Neutrophil (primary cell): Measurements from ENCODE around the gene BNIPL.
A peak's percentile ranks its signal among the peaks of the same experiment; 100 is the strongest.

Experiments
- H3K27ac ChIP-seq: fragments of 200-600 bp; sonication (generic); 2 replicates; pipeline ENCODE4 v1.5.1; 2016; ENCODE audit warnings: mild to moderate bottlenecking, moderate library complexity
- H3K27me3 ChIP-seq: fragments of 200-600 bp; sonication (generic); 2 replicates; pipeline ENCODE4 v1.6.0; 2016; ENCODE audit warnings: mild to moderate bottlenecking
- H3K36me3 ChIP-seq: fragments of 200-600 bp; sonication (generic); 2 replicates; pipeline ENCODE4 v1.5.1; 2017
- H3K4me1 ChIP-seq, 2 experiments: fragments of 200-600 bp in 1 of 2; sonication (generic) in 1 of 2; 1 replicate in 1 of 2; 2 replicates in 1 of 2; pipeline versions ENCODE4 v1.5.1 to v1.6.1; 2013 to 2016; ENCODE audit warnings: low read depth in 1 of 2, low read length in 1 of 2, mild to moderate bottlenecking in 1 of 2, moderate library complexity in 1 of 2; ENCODE audit not compliant: control insufficient read depth in 1 of 2, insufficient read depth in 1 of 2
- H3K4me3 ChIP-seq, 2 experiments: fragments of 200-600 bp in 1 of 2; sonication (generic) in 1 of 2; 1 replicate in 1 of 2; 2 replicates in 1 of 2; pipeline ENCODE4 v1.5.1; 2013 to 2016; ENCODE audit warnings: low read depth in 1 of 2, low read length in 1 of 2, mild to moderate bottlenecking in 1 of 2, moderate library complexity in 1 of 2
- H3K9me3 ChIP-seq: fragments of 200-600 bp; sonication (generic); 2 replicates; pipeline ENCODE4 v1.5.1; 2016
- TF ChIP-seq, protein P1 (sequence below): fragments of 200-600 bp; sonication (generic); IDR thresholded peaks from 2 replicates; pipeline ENCODE4 v1.5.1; 2016; ENCODE audit warnings: antibody characterized with exemption

The BNIPL gene

DNA sequence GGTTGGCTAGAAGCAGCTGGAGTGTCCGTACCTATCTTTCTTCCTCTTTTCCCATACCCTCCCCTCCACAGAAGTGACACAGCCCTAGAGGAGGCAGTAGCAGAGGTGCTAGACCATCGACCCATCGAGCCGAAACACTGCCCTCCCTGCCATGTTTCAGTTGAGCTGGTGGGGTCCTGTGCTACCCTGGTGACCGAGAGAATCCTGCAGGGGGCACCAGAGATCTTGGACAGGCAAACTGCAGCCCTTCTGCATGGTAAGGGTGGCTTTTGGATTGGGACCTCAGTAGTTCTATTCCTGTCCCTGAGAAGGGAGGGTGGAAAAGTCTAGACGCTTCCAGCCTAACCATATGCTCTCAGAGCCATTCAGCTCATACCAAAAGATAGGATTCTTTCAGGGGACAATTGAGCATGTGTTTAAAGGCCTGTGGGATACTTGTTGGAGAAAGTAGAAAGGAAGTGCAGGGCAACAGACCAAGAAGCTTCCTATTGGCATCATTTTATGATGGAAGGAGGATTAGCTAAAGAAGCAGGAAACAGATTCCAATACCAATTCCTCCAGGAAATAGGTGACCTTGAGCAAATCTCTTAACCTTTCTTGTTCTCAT, 11.7 kb upstream of the BNIPL start:
- Histone ChIP-seq H3K36me3 (peaks cover 39% of the 10 kb centered on the region), H3K27me3 (no peaks in the 10 kb centered on the region), H3K9me3 (no peaks in the 10 kb centered on the region), H3K27ac (peak overlapping the region; percentile 35), H3K4me1 (peaks cover 8 to 9% of the 10 kb centered on the region in 2 experiments), H3K4me3 (no peak overlapping the region)
- TF ChIP-seq, protein P1, sequence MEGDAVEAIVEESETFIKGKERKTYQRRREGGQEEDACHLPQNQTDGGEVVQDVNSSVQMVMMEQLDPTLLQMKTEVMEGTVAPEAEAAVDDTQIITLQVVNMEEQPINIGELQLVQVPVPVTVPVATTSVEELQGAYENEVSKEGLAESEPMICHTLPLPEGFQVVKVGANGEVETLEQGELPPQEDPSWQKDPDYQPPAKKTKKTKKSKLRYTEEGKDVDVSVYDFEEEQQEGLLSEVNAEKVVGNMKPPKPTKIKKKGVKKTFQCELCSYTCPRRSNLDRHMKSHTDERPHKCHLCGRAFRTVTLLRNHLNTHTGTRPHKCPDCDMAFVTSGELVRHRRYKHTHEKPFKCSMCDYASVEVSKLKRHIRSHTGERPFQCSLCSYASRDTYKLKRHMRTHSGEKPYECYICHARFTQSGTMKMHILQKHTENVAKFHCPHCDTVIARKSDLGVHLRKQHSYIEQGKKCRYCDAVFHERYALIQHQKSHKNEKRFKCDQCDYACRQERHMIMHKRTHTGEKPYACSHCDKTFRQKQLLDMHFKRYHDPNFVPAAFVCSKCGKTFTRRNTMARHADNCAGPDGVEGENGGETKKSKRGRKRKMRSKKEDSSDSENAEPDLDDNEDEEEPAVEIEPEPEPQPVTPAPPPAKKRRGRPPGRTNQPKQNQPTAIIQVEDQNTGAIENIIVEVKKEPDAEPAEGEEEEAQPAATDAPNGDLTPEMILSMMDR = peak; percentile 85

DNA sequence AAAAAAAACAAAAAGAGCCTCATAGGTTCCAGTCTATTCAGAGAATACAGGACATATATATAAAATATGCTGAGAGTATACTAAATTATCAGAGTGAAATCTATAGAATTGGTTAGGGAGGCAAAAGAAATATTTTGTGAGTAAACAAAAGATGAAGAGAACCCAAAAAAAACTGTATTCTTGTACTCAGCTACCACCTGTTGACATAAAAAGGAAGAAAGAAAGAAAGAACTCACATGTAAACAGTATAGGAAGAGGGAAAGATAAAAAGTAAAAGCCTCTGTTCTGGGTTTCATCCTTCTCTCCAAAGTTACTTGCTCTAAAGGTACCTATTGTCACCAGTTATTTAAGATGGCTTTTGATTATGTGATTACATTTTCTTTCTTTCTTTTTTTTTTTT, 9.9 kb upstream of the BNIPL start:
- TF ChIP-seq, protein P1 = no peak
- H3K36me3 ChIP-seq = peaks cover 49% of the 10 kb centered on the region
- H3K27ac ChIP-seq = peak overlapping the region; percentile 29
- H3K27me3 ChIP-seq = no peaks in the 10 kb centered on the region
- H3K4me1 ChIP-seq = peaks cover 8 to 9% of the 10 kb centered on the region in 2 experiments
- H3K4me3 ChIP-seq = no peak overlapping the region
- H3K9me3 ChIP-seq = no peaks in the 10 kb centered on the region

DNA sequence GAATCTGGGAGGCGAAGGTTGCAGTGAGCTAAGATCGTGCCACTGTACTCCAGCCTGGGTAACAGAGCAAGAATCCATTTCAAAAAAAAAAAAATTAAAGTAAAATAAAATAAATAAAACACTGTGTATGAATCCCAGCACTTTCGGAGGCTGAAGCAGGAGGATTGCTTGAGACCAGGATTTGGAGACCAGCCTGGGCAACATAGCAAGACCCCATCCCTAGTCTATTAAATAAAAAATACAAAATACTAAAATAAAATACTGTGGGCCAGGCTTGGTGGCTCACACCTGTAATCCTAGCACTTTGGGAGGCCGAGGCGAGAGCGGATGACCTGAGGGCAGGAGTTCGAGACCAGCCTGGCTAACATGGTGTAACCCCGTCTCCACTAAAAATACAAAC, 4.2 kb upstream of the BNIPL start:
- Histone ChIP-seq H3K4me3 (no peak overlapping the region), H3K36me3 (peaks cover 66% of the 10 kb centered on the region)
- TF ChIP-seq, protein P1 = no peak

DNA sequence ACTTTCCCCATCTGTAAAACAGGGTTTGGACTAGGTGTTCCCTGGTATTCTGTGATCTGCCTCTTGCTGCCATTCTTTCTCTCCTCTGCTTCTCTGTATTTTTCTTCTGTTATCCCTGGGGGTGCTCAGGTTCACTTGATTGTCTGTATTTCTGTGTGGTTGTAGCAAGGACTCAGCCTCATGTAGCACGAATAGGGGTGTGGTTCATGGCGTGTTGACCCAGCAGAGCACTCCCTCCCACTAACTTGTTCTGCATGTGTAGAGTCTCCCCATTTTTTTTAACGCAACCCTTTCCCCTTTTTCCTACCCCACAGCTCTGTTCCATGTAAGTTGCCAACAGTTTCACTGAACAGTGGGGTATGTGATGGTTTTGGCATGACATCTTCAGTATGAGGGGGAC, 1.2 kb upstream of the BNIPL start:
- TF ChIP-seq, protein P1 = no peak
- no peaks in the 10 kb centered on the region for H3K9me3 ChIP-seq
- no peaks in the 10 kb centered on the region for H3K4me1 ChIP-seq
- no peak overlapping the region for H3K27ac ChIP-seq
- H3K27me3 ChIP-seq = no peaks in the 10 kb centered on the region
- peaks cover 39% of the 10 kb centered on the region for H3K36me3 ChIP-seq
- H3K4me3 ChIP-seq = no peak overlapping the region

More for the DNA sequence above, 4.2 kb upstream of the BNIPL start:
- Histone ChIP-seq H3K27ac (no peak overlapping the region), H3K9me3 (no peaks in the 10 kb centered on the region), H3K4me1 (no peaks in the 10 kb centered on the region), H3K27me3 (no peaks in the 10 kb centered on the region)

DNA sequence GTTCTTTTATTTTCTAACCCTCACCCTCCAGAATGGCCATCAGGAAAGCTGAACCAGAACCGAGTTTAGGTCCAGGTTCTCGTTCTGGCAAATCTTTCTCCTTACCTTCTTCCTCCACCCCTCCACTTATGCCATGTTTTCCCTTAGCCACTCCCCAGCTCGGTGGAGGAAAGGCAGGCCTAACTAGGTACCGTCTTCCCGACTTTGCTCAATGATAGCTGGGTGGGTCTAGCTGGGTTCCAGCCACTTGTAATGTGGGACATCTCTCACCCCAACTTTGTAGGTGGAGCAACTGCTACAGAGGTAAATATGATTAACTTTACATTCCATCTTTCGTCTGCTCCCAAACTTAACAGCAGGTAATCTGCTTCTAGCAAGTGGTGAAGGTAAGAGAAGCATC, 646 bp downstream of the BNIPL start:
- H3K4me3 ChIP-seq = no peak overlapping the region
- TF ChIP-seq, protein P1 = no peak
- no peaks in the 10 kb centered on the region for H3K27me3 ChIP-seq
- no peak overlapping the region for H3K27ac ChIP-seq
- peaks cover 23% of the 10 kb centered on the region for H3K36me3 ChIP-seq
- no peaks in the 10 kb centered on the region for H3K4me1 ChIP-seq
- no peaks in the 10 kb centered on the region for H3K9me3 ChIP-seq
